H1 (cell line): Measurements from ENCODE around the gene BIN1. TPM values are rescaled to one million over a fixed set of nuclear protein-coding genes. Genes with fewer than 3 reads are reported as not detected.

Experiments used
- CTCF ChIA-PET: fragments of 300-600 bp; sonication (Branson Sonifier 250); formaldehyde crosslinking; loops from one replicate; lab custom pipeline; 2021; ENCODE audit not compliant: partially characterized antibody; lab: Charles Lee
- POLR2A ChIA-PET: fragments of 300-600 bp; sonication (Branson Sonifier 250); formaldehyde crosslinking; loops from one replicate; lab custom pipeline; 2021; ENCODE audit warnings: inconsistent platforms; ENCODE audit not compliant: partially characterized antibody; lab: Charles Lee
- DNase-seq, 2 experiments: peaks; one replicate each; pipeline versions ENCODE4 v3.0.0 to v3.0.0-alpha.2; 2010 to 2022; ENCODE audit warnings: low spot score in 2 of 2, low read depth in 1 of 2, mixed read lengths in 1 of 2
- FAIRE-seq: peaks from 2 replicates; lab custom pipeline; 2011; peaks lifted over from hg19 to GRCh38; lab: Jason Lieb, UNC
- H2AFZ ChIP-seq: 2 replicates; pipeline ENCODE4 v1.8.1; 2012; ENCODE audit warnings: low read length, inconsistent platforms
- H2AK5ac ChIP-seq: 2 replicates; pipeline ENCODE4 v1.6.1; 2013; ENCODE audit warnings: low read depth, low read length
- H2BK120ac ChIP-seq: replicated peaks from 2 replicates; pipeline ENCODE3; 2013; ENCODE audit warnings: low read depth, low read length, inconsistent platforms
- H2BK12ac ChIP-seq: 2 replicates; pipeline ENCODE4 v1.6.1; 2013; ENCODE audit warnings: low read depth, low read length
- H2BK15ac ChIP-seq: 2 replicates; pipeline ENCODE4 v1.6.1; 2013; ENCODE audit warnings: low read length
- H2BK20ac ChIP-seq: 2 replicates; pipeline ENCODE4 v1.6.1; 2013; ENCODE audit warnings: low read length
- H2BK5ac ChIP-seq: 2 replicates; pipeline ENCODE4 v1.6.1; 2013; ENCODE audit warnings: low read depth, low read length
- H3K14ac ChIP-seq: 2 replicates; pipeline ENCODE4 v1.6.1; 2013; ENCODE audit warnings: inconsistent platforms; ENCODE audit not compliant: insufficient read length
- H3K18ac ChIP-seq: 2 replicates; pipeline ENCODE4 v1.6.1; 2013; ENCODE audit warnings: low read length; ENCODE audit errors: extremely low read depth
- H3K23ac ChIP-seq: 2 replicates; pipeline ENCODE4 v1.6.1; 2013; ENCODE audit warnings: inconsistent platforms; ENCODE audit not compliant: insufficient read length
- H3K23me2 ChIP-seq: 2 replicates; pipeline ENCODE4 v1.6.1; 2013; ENCODE audit warnings: low read depth, low read length
- H3K27ac ChIP-seq: 2 replicates; pipeline ENCODE4 v1.6.1; 2011; ENCODE audit warnings: low read depth, low read length, inconsistent platforms
- H3K27me3 ChIP-seq, 4 experiments: replicated peaks in 1 of 4; 1 replicate in 1 of 4; 2 replicates in 3 of 4; pipeline versions ENCODE4 v1.6.1 to v1.8.1; 2011 to 2013; ENCODE audit warnings: low read length in 3 of 4, mild to moderate bottlenecking in 3 of 4, inconsistent platforms in 2 of 4, mixed read lengths in 2 of 4, moderate library complexity in 1 of 4; ENCODE audit not compliant: control insufficient read depth in 3 of 4, insufficient read depth in 3 of 4; ENCODE audit errors: extremely low read depth in 1 of 4
- H3K36me3 ChIP-seq, 4 experiments: 2 replicates each; pipeline versions ENCODE4 v1.6.1 to v1.8.1; 2011 to 2013; ENCODE audit warnings: mild to moderate bottlenecking in 4 of 4, low read length in 3 of 4, moderate library complexity in 2 of 4, control low read depth in 1 of 4, inconsistent platforms in 1 of 4; ENCODE audit not compliant: insufficient read depth in 4 of 4, control insufficient read depth in 2 of 4
- H3K4ac ChIP-seq: replicated peaks from 2 replicates; pipeline ENCODE3; 2013; ENCODE audit warnings: low read length, low read depth, mixed read lengths, inconsistent platforms; ENCODE audit not compliant: insufficient read length
- H3K4me1 ChIP-seq, 4 experiments: replicated peaks in 1 of 4; 1 replicate in 1 of 4; 2 replicates in 3 of 4; pipeline versions ENCODE4 v1.6.1 to v1.8.1; 2011 to 2013; ENCODE audit warnings: low read length in 3 of 4, inconsistent platforms in 2 of 4, mixed read lengths in 1 of 4; ENCODE audit not compliant: insufficient read depth in 4 of 4, control insufficient read depth in 3 of 4
- H3K4me2 ChIP-seq, 2 experiments: 2 replicates each; pipeline versions ENCODE4 v1.6.1 to v1.8.1; 2011 to 2013; ENCODE audit warnings: low read depth in 2 of 2, low read length in 2 of 2, control low read depth in 1 of 2, inconsistent platforms in 1 of 2, mild to moderate bottlenecking in 1 of 2; ENCODE audit not compliant: insufficient read depth in 1 of 2
- H3K4me3 ChIP-seq, 4 experiments: fragments of 200-600, 300-600 bp in 1 of 4; sonication (generic), shearing (Covaris generic), sonication (Bioruptor Twin) in 1 of 4; 2 replicates each; pipeline versions ENCODE4 v1.5.1 to v1.8.1; 2011 to 2016; ENCODE audit warnings: low read length in 4 of 4, low read depth in 3 of 4, control low read depth in 2 of 4, inconsistent platforms in 2 of 4, mild to moderate bottlenecking in 2 of 4, mixed read lengths in 1 of 4, moderate library complexity in 1 of 4; ENCODE audit not compliant: insufficient read depth in 2 of 4; ENCODE audit errors: extremely low read depth in 1 of 4
- H3K56ac ChIP-seq: replicated peaks from 2 replicates; pipeline ENCODE3; 2013; ENCODE audit warnings: low read depth, mild to moderate bottlenecking, mixed read lengths, low read length, inconsistent platforms; ENCODE audit not compliant: insufficient read length
- H3K79me1 ChIP-seq: 2 replicates; pipeline ENCODE4 v1.6.1; 2013; ENCODE audit warnings: low read depth, low read length, control low read depth
- H3K79me2 ChIP-seq, 2 experiments: 2 replicates each; pipeline versions ENCODE4 v1.6.1 to v1.8.1; 2012 to 2013; ENCODE audit warnings: low read length in 2 of 2, mild to moderate bottlenecking in 2 of 2, inconsistent platforms in 1 of 2; ENCODE audit not compliant: insufficient read depth in 2 of 2, control insufficient read depth in 1 of 2
- H3K9ac ChIP-seq, 4 experiments: replicated peaks in 1 of 4; 1 replicate in 1 of 4; 2 replicates in 3 of 4; pipeline versions ENCODE4 v1.6.1 to v1.8.1; 2011 to 2013; ENCODE audit warnings: low read depth in 3 of 4, low read length in 3 of 4, control low read depth in 2 of 4, mild to moderate bottlenecking in 2 of 4, moderate library complexity in 2 of 4, inconsistent platforms in 1 of 4; ENCODE audit errors: extremely low read depth in 1 of 4
- H3K9me3 ChIP-seq, 2 experiments: 2 replicates each; pipeline versions ENCODE4 v1.6.1 to v1.8.1; 2012 to 2013; ENCODE audit warnings: mild to moderate bottlenecking in 2 of 2, moderate library complexity in 2 of 2, control low read depth in 1 of 2, inconsistent platforms in 1 of 2, low read depth in 1 of 2, low read length in 1 of 2, mixed read lengths in 1 of 2; ENCODE audit not compliant: insufficient read depth in 2 of 2
- H4K20me1 ChIP-seq, 2 experiments: replicated peaks in 1 of 2; 2 replicates each; pipeline versions ENCODE3 to v1.8.1; 2011 to 2013; ENCODE audit warnings: inconsistent platforms in 2 of 2, low read length in 2 of 2, mild to moderate bottlenecking in 1 of 2; ENCODE audit not compliant: insufficient read depth in 2 of 2, control insufficient read depth in 1 of 2
- H4K5ac ChIP-seq: 2 replicates; pipeline ENCODE4 v1.6.1; 2013; ENCODE audit warnings: low read length, low read depth, mixed read lengths, inconsistent platforms; ENCODE audit not compliant: insufficient read length
- H4K8ac ChIP-seq: 2 replicates; pipeline ENCODE4 v1.8.0; 2013; ENCODE audit warnings: mild to moderate bottlenecking, moderate library complexity, low read length, inconsistent platforms; ENCODE audit not compliant: insufficient read depth; ENCODE audit errors: extremely low read depth
- H4K91ac ChIP-seq: replicated peaks from 2 replicates; pipeline ENCODE3; 2013; ENCODE audit warnings: low read length, mixed read lengths, inconsistent platforms; ENCODE audit not compliant: insufficient read length
- CHD2 ChIP-seq: IDR thresholded peaks from 2 replicates; pipeline ENCODE4 v1.6.1; 2012; ENCODE audit warnings: low read length, improper control_type of control experiment
- HDAC2 ChIP-seq, 2 experiments: fragments of 300-600 bp in 1 of 2; sonication (generic) in 1 of 2; IDR thresholded peaks; 2 replicates each; pipeline ENCODE4 v1.6.1; 2011 to 2012; ENCODE audit warnings: low read depth in 2 of 2, low read length in 2 of 2, mild to moderate bottlenecking in 2 of 2, moderate library complexity in 2 of 2, borderline replicate concordance in 1 of 2, inconsistent platforms in 1 of 2
- RAD21 ChIP-seq, 2 experiments: IDR thresholded peaks in 1 of 2; conservative IDR thresholded peaks in 1 of 2; 2 replicates each; pipeline ENCODE4 v1.6.1; 2011; ENCODE audit warnings: low read depth in 2 of 2, low read length in 2 of 2, improper control_type of control experiment in 1 of 2, inconsistent platforms in 1 of 2, mild to moderate bottlenecking in 1 of 2, moderate library complexity in 1 of 2
- WGBS, 2 experiments: shearing (Covaris generic) in 1 of 2; methylation state at CpG; one replicate each; pipeline versions ENCODE4 v1.1.6 to v1.1.7; 2013 to 2015; ENCODE audit warnings: low lambda C conversion rate in 2 of 2, mixed read lengths in 2 of 2, inconsistent platforms in 1 of 2, low coverage in 1 of 2, missing lambda C conversion rate in 1 of 2; ENCODE audit not compliant: insufficient replicate concordance in 2 of 2, insufficient coverage in 1 of 2, insufficient read length in 1 of 2; ENCODE audit errors: extremely low coverage in 1 of 2, missing lambda C conversion rate in 1 of 2; 5-methylcytosine and 5-hydroxymethylcytosine counted together
- polyA plus RNA-seq, 7 experiments: library from polyadenylated mRNA; depleted of rRNA in 3 of 7; stranded (reverse) in 5 of 7; unstranded in 2 of 7; fragments of >200 nt in 5 of 7; fragments of 200-250 nt in 2 of 7; gene quantifications; 1 replicate in 5 of 7; 2 replicates in 1 of 7; 4 replicates in 1 of 7; pipeline versions ENCODE4 v1.2.1 to v1.2.3, GENCODE V29; 2011 to 2013; ENCODE audit warnings: missing spikeins in 2 of 7, mixed read lengths in 2 of 7
- total RNA-seq: library from RNA; stranded (reverse); fragmentation: NEBNext Ultra II Directional; extraction: Animal tissue kit (Norgen Biotek cat#: 25700); gene quantifications from 2 replicates; pipeline ENCODE4 v1.2.1, GENCODE V29; 2021

BIN1 gene
- total and polyA plus RNA-seq, 2 of the 8 experiments (the other 6 are each of a cell fraction or from before 2014, with no cell fraction given) = 23.6 to 35.6 TPM

GRCh38 chr2:127054604-127054930 lies 52.4 kb downstream of the BIN1 start:
- H2BK20ac ChIP-seq = no peak overlapping the region
- ChIA-PET CTCF (interaction anchor here (1.4 to 5.2 kb wide), 3 partner anchors 10 to 59 kb away, joined by 3 to 35 read pairs (median 8); no protein-coding TSS in a partner anchor), POLR2A (interaction anchor here (0.6 to 1.0 kb wide), 2 partner anchors 20 to 136 kb away, joined by 3 read pairs; no protein-coding TSS in a partner anchor)

More at GRCh38 chr2:127054604-127054930, 52.4 kb downstream of the BIN1 start:
- no peak for FAIRE-seq
- Histone ChIP-seq H3K14ac (no peak overlapping the region), H2BK5ac (no peak overlapping the region), H3K79me1 (no peaks in the 10 kb centered on the region), H3K79me2 (no peaks in the 10 kb centered on the region), H3K4me3 (no peak overlapping the region), H3K23ac (no peak overlapping the region), H3K9ac (no peak overlapping the region), H4K5ac (no peak overlapping the region), H2BK120ac (no peak overlapping the region), H4K20me1 (peaks cover 0 to 6% of the 10 kb centered on the region in 2 experiments), H3K23me2 (no peaks in the 10 kb centered on the region), H4K8ac (no peak overlapping the region), H4K91ac (no peak overlapping the region), H2AK5ac (no peak overlapping the region), H3K4ac (no peak overlapping the region), H3K27ac (no peak overlapping the region), H3K4me1 (peaks cover 0 to 6% (median 0%) of the 10 kb centered on the region in 4 experiments; a peak in 2 of 7 replicates), H2BK12ac (no peak overlapping the region), H2BK15ac (no peak overlapping the region), H3K9me3 (no peaks in the 10 kb centered on the region)
- 91% methylated on average over 7 of the region's 7 CpGs; no CpG with 5 or more reads in 1 of the 2 experiments for WGBS, 2 experiments
- TF ChIP-seq RAD21 (IDR thresholded peaks at IDR 0.05 in 1 of 2, conservative IDR thresholded peaks at IDR 0.05 in 1 of 2; ENCODE audit: low read depth in 2 of 2, low read length in 2 of 2) (no peak), HDAC2 (IDR thresholded peaks at IDR 0.05; ENCODE audit: borderline replicate concordance in 1 of 2, low read depth in 2 of 2, low read length in 2 of 2) (no peak), CHD2 (no peak)
- TF ChIP-seq, all 59 proteins: peak for 0
- Histone ChIP-seq H3K18ac (no peak overlapping the region), H2AFZ (no peak overlapping the region), H3K36me3 (no peaks in the 10 kb centered on the region), H3K27me3 (no peaks in the 10 kb centered on the region), H3K4me2 (no peak overlapping the region), H3K56ac (no peak overlapping the region)
- no peak for DNase-seq
